NCI-H1048 (cell line): ENCODE data around the gene PRDM5.

ENCODE experiments used
- DNase-seq: peaks from one replicate; lab custom pipeline; 2025; lab: John Stamatoyannopoulos, UW

The PRDM5 gene

DNA sequence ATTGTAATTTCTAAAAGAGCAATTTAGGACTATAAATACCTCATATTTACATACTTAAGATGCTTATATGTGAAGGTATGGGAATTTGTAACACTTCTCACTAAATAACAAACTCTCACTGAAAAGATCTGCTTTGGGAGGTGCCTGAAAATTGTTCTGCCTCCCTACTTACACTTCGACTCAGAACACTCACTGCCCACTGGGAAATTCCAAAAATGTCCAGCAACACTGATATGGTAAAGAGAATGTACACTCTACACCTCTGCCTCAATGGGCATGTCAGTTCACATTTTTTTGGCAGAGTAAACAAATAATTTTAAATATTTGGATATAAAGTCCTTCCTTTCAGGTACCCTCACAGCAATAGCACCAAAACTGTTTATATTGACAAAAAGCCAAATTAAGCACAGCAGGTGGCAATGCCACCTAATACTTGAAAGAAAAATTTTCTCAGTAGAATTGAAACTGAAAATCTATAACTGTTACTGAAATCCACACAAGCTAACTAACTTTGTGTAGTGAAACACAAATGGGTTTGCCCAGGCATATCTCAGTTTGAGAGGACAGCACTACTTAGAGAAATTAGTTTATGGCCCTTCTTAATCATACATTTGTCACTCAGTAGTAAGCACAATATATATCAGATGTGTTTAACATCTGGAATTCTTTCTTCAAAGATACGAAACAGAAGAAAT, 67.1 kb downstream of the PRDM5 start:
- no peak for DNase-seq

DNA sequence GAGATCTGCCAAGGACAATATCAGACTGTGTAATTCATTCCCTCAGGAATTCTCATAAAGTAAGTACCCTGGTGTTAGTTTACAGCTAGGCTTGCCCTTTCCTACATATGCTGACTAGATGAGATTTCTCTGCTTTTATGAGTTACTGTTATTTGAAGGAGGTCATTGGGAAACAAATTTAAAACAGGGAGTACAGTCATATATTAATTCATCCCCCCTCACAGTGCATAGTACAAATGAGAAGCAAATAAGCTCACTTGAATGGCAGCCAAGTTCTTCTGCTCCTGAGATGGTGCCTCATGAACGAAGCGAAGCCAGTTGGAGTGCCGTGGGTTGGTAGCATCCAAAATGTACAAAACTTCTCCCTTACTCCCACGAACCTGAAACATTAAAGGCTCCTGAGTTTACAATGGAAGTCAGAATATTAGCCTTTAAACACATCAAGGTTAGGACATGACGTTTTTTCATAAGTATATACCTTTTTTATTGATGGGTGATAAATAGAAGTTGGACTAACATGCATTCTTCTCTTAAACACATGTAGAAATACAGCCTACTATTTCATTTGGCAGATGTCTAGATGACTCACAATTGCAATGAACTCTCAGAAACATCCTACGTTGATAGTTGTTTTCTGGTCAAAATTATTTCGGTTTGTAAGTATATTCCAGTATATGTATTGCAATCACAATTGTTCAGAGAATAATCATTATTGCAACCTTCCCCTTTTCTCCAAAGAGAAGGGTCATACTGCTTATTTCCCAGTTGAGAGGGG, 69.2 kb downstream of the PRDM5 start:
- no peak for DNase-seq

DNA sequence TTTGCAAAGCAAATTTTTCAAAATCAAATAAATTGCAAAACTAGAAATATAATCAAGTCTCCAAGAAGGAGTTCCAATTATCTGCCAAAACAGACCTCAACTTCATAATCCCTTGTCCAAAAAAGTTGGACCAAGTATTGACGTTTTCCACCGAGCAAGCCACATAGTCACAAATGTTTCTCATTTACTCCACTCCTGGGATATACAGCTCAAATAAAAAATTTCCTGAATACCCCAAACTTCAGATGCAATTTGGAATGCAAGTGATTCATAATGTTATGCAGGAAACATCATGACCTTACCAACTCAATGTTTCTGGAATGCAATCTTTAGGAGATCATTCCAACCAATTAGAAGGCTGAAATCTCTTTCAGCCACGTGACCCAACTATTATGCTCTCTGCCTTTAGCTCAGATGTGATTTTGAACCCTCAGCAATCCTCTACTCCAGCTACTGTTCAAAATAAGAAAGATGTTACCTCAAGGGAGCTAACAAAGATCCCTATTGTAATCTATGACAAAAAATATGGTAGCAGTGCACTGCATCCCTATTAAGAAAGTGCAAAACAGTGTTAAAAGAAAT, 72.4 kb downstream of the PRDM5 start:
- no peak for DNase-seq

DNA sequence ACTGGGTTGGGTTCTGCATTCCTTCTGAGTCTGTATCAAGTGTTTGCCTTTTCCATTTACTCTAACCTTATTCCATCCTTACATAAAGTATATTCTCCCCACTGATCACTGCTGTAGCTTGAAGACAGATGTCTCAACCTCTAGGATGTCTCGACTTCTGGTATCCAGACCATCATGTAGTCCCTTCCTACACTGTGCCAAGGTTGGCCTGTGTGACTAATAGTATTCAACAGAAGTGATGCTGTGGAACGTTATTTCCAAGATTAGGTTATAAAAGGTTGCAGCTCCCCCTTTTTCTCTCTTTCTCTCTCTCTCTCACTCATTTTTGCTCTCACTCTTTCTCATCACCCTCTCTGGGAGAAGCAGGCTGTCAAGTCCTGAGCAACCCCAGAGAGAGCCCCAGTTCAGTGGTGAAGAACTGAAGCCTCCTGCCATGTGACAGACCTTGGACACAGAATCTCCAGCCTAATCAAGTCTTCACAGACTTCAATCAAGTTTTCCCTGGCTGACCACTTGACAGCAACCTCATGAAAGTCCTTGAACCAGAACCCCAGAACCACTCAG, 75.4 kb downstream of the PRDM5 start:
- DNase-seq = no peak

DNA sequence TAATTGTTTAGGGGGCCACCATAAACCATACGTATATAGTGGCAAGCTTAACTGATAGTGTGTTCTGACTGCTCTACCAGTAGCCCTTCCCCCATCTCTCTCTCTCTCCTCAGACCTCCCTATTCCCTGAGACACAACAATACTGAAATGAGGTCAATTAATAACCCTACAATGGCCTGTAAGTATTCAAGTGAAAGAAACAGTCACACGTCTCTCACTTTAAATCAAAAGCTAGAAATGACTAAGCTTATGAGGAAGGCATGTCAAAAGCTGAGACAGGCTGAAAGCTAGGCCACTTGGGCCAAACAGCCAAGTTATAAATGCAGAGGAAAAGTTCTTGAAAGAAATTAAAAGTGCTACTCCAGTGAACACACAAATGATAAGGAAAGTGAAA, 78.0 kb downstream of the PRDM5 start:
- no peak for DNase-seq

DNA sequence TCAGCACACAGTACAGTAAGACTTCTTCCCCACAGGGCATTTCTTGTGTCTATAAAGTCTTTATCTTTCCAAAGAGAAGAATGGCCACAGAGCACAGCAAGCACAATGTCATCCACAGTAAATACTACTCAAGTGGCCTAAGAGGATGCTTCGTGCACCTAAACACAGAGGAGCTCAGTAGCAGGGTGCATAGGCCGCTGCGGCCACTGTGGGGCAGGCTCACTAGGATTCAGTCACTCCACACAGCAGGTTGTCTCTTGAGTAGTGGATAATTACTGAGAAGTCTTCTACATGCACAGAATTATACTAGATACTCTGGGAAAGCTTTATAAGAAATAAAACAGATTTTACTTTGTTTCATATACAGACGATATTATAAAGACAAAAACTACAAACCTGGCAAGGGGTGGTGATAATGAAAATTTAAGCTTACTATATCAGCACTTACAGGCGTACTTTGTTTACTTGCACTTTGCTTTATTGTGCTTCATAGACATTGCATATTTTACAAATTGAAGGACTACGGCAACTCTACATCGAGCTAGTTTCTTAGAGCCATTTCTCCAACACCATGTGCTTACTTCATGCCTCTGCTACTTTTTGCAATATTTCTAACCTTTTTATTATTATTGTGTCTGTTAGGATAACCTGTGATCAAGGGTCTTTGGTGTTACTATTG, 78.5 kb downstream of the PRDM5 start:
- DNase-seq = no peak

DNA sequence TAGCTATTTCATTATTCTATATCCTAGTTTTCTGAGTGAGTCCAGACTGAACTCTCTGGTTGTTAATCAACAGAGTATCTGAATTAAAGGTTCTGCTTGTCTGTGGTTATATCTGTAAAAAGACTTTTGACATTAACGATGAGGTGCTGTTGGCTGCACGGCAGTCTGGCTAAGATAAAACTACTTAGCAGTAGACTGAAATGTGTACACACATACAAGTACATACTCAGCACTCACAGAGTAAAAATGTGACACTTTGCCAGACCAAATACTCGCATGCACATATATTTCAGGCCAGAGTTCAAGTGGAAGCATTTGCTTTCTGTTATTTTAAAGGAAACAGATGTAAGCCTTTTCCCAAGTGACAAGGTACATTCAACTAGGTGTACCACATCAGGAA, 80.5 kb downstream of the PRDM5 start:
- no peak for DNase-seq

DNA sequence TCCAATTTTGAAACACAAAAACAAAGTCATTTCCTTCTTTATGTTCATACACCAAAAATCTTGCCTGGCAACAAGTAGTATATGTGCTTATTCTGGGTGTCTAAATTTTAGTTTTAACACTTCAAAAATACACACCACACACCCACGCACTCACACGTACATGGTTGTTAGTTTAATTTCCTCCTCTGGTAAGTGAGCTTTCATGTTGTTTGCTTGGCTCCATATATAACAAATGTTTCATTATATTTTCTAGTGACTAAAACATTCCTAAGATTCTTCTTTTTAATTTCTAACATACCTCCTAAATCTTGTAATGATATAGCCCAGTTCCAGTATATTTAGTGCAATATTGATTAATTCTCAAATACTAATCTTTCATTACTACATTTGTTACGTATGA, 80.9 kb downstream of the PRDM5 start:
- DNase-seq = no peak

DNA sequence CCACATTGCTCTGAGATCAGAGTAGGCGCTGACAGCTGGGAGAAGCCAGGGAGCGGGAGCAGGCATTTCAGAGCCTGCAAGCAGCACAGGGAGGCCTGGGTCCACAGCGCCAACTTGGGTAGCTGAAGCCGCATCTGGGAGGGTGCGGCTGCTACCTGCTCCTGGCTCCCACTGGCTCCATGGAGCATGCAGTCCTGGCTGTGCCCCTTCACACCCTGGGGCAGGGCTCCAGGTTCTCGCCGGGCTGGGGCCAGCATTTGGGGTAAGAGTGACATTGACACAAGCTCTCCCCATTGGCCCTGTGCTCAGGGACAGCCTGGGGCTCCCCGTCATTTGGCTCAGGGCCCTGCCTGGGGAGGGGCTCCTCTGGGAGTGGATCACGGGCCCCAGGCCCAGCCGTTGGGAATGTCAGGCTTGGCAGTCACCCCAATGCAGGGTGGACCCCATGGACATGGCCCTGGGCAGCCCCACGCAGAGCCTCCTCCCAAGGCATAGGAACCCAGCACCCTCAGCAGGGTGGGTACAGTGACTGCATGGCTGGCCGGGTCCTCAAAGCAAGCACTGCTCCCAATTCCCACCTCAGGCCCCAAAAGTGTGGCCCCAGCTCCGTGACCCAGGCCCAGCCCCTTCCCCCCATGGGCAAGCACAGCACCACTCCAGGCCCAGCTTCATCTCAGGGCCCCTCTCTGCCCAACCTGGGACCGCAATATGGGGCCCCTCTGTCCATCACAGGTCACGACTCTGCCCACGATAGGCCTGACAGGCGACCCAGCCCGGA, 82.4 kb downstream of the PRDM5 start:
- no peak for DNase-seq

DNA sequence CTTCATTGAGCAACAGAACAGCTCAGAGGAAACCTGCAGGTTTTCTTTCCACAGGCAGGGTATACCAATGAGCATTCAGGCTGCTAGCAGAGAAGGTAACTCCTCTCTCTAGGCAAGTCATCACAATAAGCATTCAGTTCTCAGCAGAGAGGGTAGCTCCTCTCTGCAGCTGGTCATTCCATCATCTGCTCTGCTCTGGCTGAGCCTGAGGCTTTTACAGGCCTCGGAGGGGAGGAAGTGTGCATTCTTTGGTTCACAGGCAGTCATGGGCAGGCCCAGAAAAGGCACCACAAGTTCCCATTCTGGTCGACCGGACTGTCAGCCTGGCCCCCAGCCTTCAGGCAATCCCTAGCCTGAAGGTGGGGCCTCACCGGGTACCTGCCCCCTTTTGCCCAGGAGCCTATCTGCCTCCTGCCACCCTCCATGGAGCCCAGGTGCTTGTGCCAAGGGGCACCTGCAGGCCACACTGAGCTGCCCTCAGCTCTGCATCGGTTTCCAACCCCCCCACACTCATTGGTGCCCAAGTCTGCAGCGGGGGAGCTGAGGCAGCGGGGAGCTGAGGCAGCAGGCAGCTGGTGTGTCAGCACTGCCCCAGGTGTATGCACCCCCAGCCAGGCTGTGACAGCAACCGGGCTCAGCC, 83.1 kb downstream of the PRDM5 start:
- DNase-seq = no peak

DNA sequence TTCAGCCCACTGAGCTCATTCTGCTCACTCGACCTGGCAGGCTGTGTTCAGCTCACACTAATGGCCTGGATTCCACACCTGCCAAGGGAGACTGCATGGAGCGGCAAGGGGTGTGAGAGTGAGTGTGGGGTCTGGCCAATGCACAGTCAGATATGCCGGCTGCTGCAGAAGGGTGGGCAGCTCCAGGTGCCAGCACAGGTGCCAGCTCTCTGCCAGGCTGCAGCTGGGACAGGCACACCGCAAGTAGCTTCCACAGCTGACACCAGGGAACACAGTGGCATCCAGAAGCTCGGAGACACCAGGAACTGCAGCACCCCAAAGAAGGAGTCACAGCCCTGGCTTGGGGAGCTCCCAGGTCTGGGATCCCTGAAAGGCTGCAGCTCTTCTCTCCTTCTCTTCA, 83.7 kb downstream of the PRDM5 start:
- DNase-seq = no peak

DNA sequence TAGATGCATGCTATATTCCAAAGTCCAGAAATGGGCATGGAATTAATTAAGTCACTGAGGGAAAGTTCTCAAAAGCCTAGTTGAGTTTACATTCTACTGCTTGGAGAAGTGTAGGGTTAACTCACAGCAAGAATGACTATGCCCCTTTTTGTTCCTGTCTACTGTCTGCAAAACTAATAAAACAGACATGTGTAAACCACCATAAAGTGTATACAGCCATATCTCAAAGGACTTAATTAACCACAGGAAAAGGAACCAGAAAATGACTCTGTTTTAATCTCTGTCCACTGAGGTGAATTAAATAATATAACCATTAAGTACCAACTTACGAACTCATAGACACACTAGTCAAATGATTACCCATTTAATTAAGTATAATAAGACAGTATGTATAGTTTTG, 84.9 kb downstream of the PRDM5 start:
- no peak for DNase-seq

DNA sequence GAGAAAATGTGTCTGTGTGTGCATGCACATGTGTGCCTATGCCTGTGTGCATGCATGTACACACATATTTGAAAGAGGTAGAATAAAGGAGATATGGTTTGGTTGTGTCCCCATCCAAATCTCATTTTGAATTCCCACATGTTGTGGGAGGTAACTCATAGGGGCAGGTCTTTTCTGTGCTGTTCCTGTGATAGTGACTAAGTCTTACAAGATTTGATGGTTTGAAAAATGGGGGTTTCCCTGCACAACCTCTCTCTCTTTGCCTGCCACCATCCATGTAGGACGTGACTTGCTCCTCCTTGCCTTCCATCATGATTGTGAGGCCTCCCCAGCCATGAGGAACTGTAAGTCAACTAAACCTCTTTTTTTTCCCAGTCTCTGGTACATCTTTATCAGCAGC, 87.2 kb downstream of the PRDM5 start:
- DNase-seq = no peak

DNA sequence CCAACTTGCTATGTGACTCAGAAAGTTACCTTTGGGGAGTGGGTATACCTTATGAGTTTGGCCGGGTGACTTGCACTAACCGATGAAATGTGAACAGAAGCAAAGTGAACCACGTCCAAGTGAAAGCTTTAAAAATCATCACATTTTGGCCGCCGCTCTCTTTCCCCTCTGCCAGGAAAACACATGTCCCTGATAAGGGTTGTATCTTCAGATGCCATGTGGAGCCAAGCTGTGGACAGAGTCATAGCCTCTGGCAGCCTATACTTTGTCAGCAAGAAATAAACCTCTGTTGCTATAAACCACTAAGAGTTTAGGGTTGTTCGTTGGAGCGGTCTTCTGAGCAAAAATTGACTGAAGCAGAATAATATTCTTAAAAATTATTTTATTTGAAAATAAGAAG, 92.3 kb downstream of the PRDM5 start:
- no peak for DNase-seq

DNA sequence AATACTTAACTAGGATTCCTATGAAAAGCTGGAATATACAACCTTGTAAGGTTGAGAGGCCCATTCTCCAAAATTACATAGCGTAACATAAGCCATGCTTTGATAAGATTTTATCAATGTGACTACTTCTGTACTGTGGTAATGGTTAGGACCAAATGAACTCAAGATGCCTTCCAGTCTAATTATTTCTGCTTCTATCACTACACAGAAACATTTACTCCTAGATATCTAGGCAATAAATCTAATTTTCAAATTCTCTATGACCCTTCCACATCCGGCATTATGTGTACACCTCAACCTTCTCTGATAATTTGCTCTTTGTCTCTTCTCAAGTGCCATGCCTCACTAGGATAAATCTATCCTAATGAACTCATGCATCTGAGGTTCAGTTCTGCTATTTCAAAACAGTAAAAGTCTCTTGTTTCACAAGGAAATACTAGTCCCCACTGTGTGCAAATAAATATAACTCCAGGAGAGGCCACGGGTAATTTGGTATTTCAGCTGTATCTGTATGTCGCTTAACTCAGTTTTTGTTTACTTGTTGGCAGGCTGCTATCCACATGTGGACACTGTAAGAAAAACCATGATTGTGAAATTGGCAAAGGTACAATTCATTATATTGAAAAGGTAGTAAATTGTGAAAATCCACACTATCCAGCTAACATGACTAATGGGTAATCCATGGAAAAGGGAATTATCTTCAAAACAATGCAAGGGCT, 93.3 kb downstream of the PRDM5 start:
- no peak for DNase-seq

DNA sequence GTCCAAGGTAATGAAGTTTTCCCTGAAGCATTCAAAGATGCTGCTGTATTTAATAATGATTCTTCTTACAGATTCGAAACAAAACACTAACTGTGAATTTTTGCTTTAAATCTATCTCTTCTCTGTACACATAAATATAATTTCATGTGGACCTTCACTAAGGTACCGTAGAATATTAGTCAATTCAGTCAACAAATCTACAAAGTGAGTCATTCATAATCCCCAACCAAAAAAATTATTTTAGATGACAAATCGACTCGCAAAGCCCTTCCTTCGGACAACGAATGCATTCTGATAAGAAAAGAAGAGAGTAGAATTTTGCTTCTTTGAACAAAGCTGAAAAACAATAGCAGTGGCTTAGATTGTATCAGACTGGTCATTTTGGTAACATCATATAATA, 95.7 kb downstream of the PRDM5 start:
- no peak for DNase-seq

DNA sequence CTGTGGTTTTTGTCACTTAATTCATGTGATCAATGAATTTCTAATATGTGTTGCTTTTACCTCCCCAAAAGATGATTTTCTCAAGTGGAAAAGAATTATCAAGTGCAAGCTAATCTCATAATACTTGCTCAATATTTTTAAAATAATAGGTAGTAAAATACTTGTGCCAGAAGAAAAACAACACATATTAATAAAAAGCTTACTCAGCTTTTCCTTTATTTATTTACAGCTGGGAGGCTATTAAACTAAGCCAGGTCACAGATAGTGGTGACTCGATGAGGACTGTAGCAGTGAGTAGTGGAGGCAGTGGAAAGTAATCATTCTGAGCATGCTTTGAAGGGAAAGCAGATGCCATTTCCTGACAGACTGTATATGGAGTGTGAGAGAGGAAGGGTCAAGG, 96.1 kb downstream of the PRDM5 start:
- DNase-seq = no peak

DNA sequence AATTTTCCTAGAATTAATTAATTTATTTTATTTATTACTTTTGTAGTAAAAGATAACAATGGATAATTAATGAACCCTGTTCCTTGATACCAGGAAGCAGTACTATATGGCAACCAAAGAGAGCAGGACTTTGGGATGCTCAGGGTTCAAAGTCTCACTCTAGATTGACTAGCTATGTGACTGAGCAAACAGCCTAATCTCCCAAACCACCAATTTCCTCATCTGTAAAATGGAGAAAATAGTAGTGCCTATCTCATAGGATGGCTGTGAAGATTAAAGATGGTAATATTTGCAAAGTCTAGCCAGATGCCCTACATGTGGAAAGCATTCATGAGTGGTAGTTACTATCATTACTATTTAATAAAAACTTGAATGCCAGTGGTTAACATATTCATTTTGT, 97.6 kb downstream of the PRDM5 start:
- DNase-seq = no peak

DNA sequence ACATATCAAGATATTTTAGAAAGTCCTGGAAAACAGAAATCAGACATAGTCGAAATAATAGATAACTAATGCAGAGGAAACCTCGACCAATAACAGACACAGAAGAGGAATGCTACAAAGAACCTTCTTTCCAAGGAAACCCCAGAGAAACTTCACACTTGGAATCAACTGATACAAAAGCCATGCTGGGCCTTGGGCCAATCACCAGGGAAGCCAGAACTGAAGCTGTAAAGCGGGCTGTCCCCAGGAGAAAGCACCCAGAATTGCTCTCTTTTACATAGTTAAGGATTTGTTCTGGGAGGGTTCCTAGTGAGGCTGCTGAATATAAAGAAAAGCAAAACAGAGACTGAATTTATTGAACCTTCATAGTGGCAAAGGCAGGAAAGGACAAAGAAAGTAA, 100.5 kb downstream of the PRDM5 start:
- no peak for DNase-seq

DNA sequence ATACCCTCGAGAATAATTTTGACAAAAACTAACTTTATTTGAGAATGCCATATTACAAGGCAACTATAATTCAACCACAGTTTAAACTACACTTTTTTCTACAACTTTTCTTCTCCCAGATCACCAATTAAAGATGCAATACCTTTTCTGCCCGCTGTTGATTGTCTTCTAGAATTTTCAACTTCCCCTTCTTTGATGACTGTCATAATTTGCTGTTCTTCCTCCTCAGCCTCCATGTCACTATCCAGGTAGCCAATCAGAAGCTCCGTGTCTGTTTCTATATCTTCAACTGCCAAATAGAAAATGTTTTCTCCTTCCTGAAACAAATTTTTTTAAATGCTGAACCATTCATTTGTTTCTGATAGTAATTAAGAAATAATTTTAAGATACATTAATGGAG, 101.5 kb downstream of the PRDM5 start:
- DNase-seq = no peak
